ENCODE data around the gene ARCN1. TPM values are rescaled to one million over a fixed set of nuclear protein-coding genes. Genes with fewer than 3 reads are reported as not detected.

Gene ARCN1
- 10 to 100 TPM; 48.7 to 78.7 (median 65.4) TPM for total RNA-seq

GRCh38 chr11:118572061-118572980 is at the start of gene ARCN1:
Gene ARCN1, plus strand, starts transcription at chr11:118572409. Its CDS starts 139 bp downstream, at chr11:118572548.
- TF ChIP-seq CTCF (IDR thresholded peaks at IDR 0.05 in 4 of 5, conservative IDR thresholded peaks at IDR 0.05 in 1 of 5), result no peak
- peak; percentile 55 to 69 for TF ChIP-seq POLR2A (IDR thresholded peaks at IDR 0.05)
- ATAC-seq, result peak; percentile 90 to 94
- H3K4me3 ChIP-seq, result peak within 1 kb of the TSS; percentile 79 to 99 (median 99)
- no peaks in the 10 kb centered on the region for H3K36me3 ChIP-seq
- peak within 1 kb of the TSS; percentile 90 to 99 (median 99) for H3K27ac ChIP-seq
- peak; percentile 63 to 72 for DNase-seq
- peaks cover 26 to 44% of the 10 kb centered on the region in 2 donors for H3K4me1 ChIP-seq
- H3K9me3 ChIP-seq, result no peaks in the 10 kb centered on the region
- in situ Hi-C loops (cut with MboI; ENCODE audit: low sequenced_read_pairs in 4 of 4) (no loop called here), intact Hi-C loops (cut with DNase I; ENCODE audit: low total_unique reads) (no loop called here)
- no peaks in the 10 kb centered on the region for H3K27me3 ChIP-seq

- Histone ChIP-seq H3K27ac (no peak overlapping the region), H3K9me3 (no peaks in the 10 kb centered on the region), H3K27me3 (no peaks in the 10 kb centered on the region), H3K4me1 (no peaks in the 10 kb centered on the region), H3K4me3 (no peak overlapping the region), H3K36me3 (peaks cover 11 to 58% of the 10 kb centered on the region in 2 donors)
- DNase-seq (no peak), ATAC-seq (no peak)
- TF ChIP-seq CTCF (IDR thresholded peaks at IDR 0.05 in 4 of 5, conservative IDR thresholded peaks at IDR 0.05 in 1 of 5) (no peak), POLR2A (IDR thresholded peaks at IDR 0.05) (no peak)
- intact Hi-C loops (cut with DNase I; ENCODE audit: low total_unique reads) (no loop called here), in situ Hi-C loops (cut with MboI; ENCODE audit: low sequenced_read_pairs in 4 of 4) (no loop called here)
Observed at GRCh38 chr11:118522571-118523072, 49.6 kb upstream of the ARCN1 start.

GRCh38 chr11:118524356-118524755 is 47.9 kb upstream of the ARCN1 start:
- no peaks in the 10 kb centered on the region for H3K9me3 ChIP-seq
- TF ChIP-seq CTCF (IDR thresholded peaks at IDR 0.05 in 4 of 5, conservative IDR thresholded peaks at IDR 0.05 in 1 of 5) (no peak), POLR2A (IDR thresholded peaks at IDR 0.05) (no peak)
- no peaks in the 10 kb centered on the region for H3K27me3 ChIP-seq
- in situ Hi-C loops (cut with MboI; ENCODE audit: low sequenced_read_pairs in 4 of 4) (no loop called here), intact Hi-C loops (cut with DNase I; ENCODE audit: low total_unique reads) (no loop called here)
- ATAC-seq (no peak), DNase-seq (no peak)
- H3K4me1 ChIP-seq, result peaks cover 0 to 4% of the 10 kb centered on the region in 2 donors
- no peak overlapping the region for H3K4me3 ChIP-seq
- H3K27ac ChIP-seq, result no peak overlapping the region
- H3K36me3 ChIP-seq, result peaks cover 11 to 45% of the 10 kb centered on the region in 2 donors

- no peak for ATAC-seq
- Histone ChIP-seq H3K9me3 (no peaks in the 10 kb centered on the region), H3K36me3 (peaks cover 6 to 39% of the 10 kb centered on the region in 2 donors), H3K4me3 (no peak overlapping the region), H3K27me3 (no peaks in the 10 kb centered on the region), H3K4me1 (peaks cover 5 to 9% of the 10 kb centered on the region in 2 donors), H3K27ac (no peak overlapping the region)
- intact Hi-C loops (cut with DNase I; ENCODE audit: low total_unique reads) (no loop called here), in situ Hi-C loops (cut with MboI; ENCODE audit: low sequenced_read_pairs in 4 of 4) (no loop called here)
- DNase-seq, result no peak
- TF ChIP-seq CTCF (IDR thresholded peaks at IDR 0.05 in 4 of 5, conservative IDR thresholded peaks at IDR 0.05 in 1 of 5) (no peak), POLR2A (IDR thresholded peaks at IDR 0.05) (no peak)
Observed at GRCh38 chr11:118524757-118525470, 47.3 kb upstream of the ARCN1 start.
